HG03196 (cell line): ENCODE data around the gene PUM1.

Experiments
- ATAC-seq: cut with Tn5 transposase; IDR thresholded peaks from one replicate; pipeline ENCODE4 v1.9.1; 2021; ENCODE audit not compliant: unreplicated experiment

PUM1 gene

GRCh38 chr1:30930631-30931173, 134.8 kb downstream of the PUM1 start:
- ATAC-seq: no peak

GRCh38 chr1:30929944-30930525, 135.5 kb downstream of the PUM1 start:
- no peak for ATAC-seq

- no peak for ATAC-seq
Observed at GRCh38 chr1:30929135-30929889, 136.2 kb downstream of the PUM1 start.

GRCh38 chr1:30928789-30929134, 136.8 kb downstream of the PUM1 start:
- ATAC-seq: no peak

- no peak for ATAC-seq
Observed at GRCh38 chr1:30928171-30928570, 137.3 kb downstream of the PUM1 start.

- ATAC-seq: no peak
Observed at GRCh38 chr1:30927448-30927847, 138.1 kb downstream of the PUM1 start.

- ATAC-seq: no peak
Observed at GRCh38 chr1:30923597-30923996, 141.9 kb downstream of the PUM1 start.

GRCh38 chr1:30920827-30921226, 144.7 kb downstream of the PUM1 start:
- ATAC-seq: no peak

GRCh38 chr1:30919025-30919881, 146.3 kb downstream of the PUM1 start:
- no peak for ATAC-seq

GRCh38 chr1:30916296-30916695, 149.2 kb downstream of the PUM1 start:
- ATAC-seq: no peak

GRCh38 chr1:30915491-30916230, 149.9 kb downstream of the PUM1 start:
- no peak for ATAC-seq

GRCh38 chr1:30914931-30915330, 150.6 kb downstream of the PUM1 start:
- no peak for ATAC-seq

- no peak for ATAC-seq
Observed at GRCh38 chr1:30914587-30914922, 151.0 kb downstream of the PUM1 start.

- no peak for ATAC-seq
Observed at GRCh38 chr1:30912913-30913652, 152.4 kb downstream of the PUM1 start.

- no peak for ATAC-seq
Observed at GRCh38 chr1:30912224-30912623, 153.3 kb downstream of the PUM1 start.

- no peak for ATAC-seq
Observed at GRCh38 chr1:30911059-30911954, 154.2 kb downstream of the PUM1 start.

- no peak for ATAC-seq
Observed at GRCh38 chr1:30909365-30910068, 156.0 kb downstream of the PUM1 start.

GRCh38 chr1:30908696-30909364, 156.7 kb downstream of the PUM1 start, which contains the start of gene SDC3:
Gene SDC3, minus strand, starts transcription at chr1:30908758. Its CDS starts 172 bp downstream, at chr1:30908586.
- ATAC-seq: no peak
